Measurements from ENCODE around the gene IKZF5. TPM values are rescaled to one million over a fixed set of nuclear protein-coding genes. Genes with fewer than 3 reads are reported as not detected.

The IKZF5 gene
- total and polyA plus RNA-seq, 2 donors (not counting 1 experiment from before 2014, with no cell fraction given): 15.8 to 24.6 TPM

DNA sequence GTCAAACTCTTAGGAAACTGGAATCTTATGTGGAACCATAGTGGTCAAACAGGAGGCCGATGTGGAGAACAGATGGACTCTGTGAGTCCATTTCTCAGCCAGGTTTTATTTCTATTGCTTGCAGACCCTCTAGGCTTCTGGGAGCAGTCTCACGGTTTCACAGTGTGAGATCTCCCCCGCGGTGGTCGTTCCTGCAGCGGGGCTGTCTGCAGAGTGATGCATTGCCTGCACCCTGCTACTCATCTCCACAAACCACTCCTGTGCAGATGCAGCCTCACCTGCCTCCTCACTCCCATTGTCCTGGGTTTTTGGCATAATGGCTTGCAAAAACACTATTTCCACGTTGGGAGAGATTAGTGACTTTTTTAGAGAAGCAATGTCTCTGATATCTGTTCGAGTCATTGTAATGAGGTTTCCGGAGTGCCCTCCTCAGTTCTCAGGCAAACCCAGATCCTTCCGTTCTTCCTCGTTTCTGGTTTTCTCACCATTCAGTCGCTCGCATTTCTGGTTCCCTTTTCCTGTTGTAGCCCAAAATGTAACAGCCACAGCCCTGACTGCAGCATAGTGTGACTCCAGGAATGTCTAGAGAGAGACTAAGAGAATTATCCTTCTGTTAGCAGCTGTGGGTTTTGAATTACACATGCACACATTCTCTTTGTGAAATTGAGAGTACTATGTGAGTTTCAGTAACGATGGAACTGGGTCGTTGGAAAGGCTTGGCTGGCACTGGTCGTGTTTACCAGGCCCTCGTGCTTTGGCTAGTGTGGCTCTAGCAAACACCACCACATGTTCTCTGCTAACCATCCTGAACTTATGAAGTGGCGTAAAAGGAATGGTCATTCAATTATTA is 30.4 kb upstream of the IKZF5 start:
- H3K4me3 ChIP-seq (ENCODE audit: control extremely low read depth in 1 of 5, extremely low read depth in 1 of 5, insufficient read depth in 1 of 5, low read depth in 2 of 5, low read length in 4 of 5): no peak overlapping the region
- H2AFZ ChIP-seq (ENCODE audit: insufficient read depth, low read depth, low read length, poor library complexity, severe bottlenecking): no peak overlapping the region
- no peak overlapping the region for H3K27ac ChIP-seq (ENCODE audit: low read length in 2 of 2)
- Mint-ChIP-seq H3K4me1 (peaks cover 3% of the 10 kb centered on the region), H3K4me3 (no peak overlapping the region), H3K27ac (no peak overlapping the region), H3K9me3 (ENCODE audit: insufficient read depth) (no peaks in the 10 kb centered on the region), H3K27me3 (no peaks in the 10 kb centered on the region)
- H3K79me2 ChIP-seq (ENCODE audit: control insufficient read depth, insufficient read depth, low read length): no peaks in the 10 kb centered on the region
- peaks cover 0 to 13% of the 10 kb centered on the region in 2 experiments for H3K36me3 ChIP-seq (replicated peaks in 1 of 2; ENCODE audit: control extremely low read depth in 1 of 2, control insufficient read depth in 1 of 2, extremely low read depth in 1 of 2, insufficient read depth in 2 of 2, low read length in 1 of 2)
- POLR2A ChIA-PET: no interaction called here
- no peaks in the 10 kb centered on the region for H4K20me1 ChIP-seq (ENCODE audit: control insufficient read depth, insufficient read depth, low read length, poor library complexity, severe bottlenecking)
- intact Hi-C loops (cut with micrococcal nuclease): no loop called here
- no peak overlapping the region for H3K9ac ChIP-seq (ENCODE audit: low read length)
- CTCF ChIA-PET: interaction anchor here (1.5 kb wide), 1 partner anchor 523 kb away, joined by 3 read pairs; no protein-coding TSS in a partner anchor
- DNase-seq (no peak), ATAC-seq (ENCODE audit: low read depth) (no peak)
- TF ChIP-seq, protein P1, sequence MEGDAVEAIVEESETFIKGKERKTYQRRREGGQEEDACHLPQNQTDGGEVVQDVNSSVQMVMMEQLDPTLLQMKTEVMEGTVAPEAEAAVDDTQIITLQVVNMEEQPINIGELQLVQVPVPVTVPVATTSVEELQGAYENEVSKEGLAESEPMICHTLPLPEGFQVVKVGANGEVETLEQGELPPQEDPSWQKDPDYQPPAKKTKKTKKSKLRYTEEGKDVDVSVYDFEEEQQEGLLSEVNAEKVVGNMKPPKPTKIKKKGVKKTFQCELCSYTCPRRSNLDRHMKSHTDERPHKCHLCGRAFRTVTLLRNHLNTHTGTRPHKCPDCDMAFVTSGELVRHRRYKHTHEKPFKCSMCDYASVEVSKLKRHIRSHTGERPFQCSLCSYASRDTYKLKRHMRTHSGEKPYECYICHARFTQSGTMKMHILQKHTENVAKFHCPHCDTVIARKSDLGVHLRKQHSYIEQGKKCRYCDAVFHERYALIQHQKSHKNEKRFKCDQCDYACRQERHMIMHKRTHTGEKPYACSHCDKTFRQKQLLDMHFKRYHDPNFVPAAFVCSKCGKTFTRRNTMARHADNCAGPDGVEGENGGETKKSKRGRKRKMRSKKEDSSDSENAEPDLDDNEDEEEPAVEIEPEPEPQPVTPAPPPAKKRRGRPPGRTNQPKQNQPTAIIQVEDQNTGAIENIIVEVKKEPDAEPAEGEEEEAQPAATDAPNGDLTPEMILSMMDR (IDR thresholded peaks at IDR 0.05): no peak
- TF ChIP-seq EZH2 (IDR thresholded peaks at IDR 0.05; ENCODE audit: borderline replicate concordance, insufficient read depth, low read depth, low read length, poor library complexity, severe bottlenecking): no peak
- no peaks in the 10 kb centered on the region for H3K27me3 ChIP-seq (replicated peaks in 1 of 4; ENCODE audit: control extremely low read depth in 1 of 4, control insufficient read depth in 3 of 4, insufficient read depth in 4 of 4, low read length in 3 of 4)
- H3K4me2 ChIP-seq (replicated peaks; ENCODE audit: low read depth, low read length, poor library complexity, severe bottlenecking): no peak overlapping the region
- no peaks in the 10 kb centered on the region for H3K9me3 ChIP-seq (ENCODE audit: control extremely low read depth in 1 of 3, control insufficient read depth in 2 of 3, insufficient read depth in 1 of 3, low read length in 2 of 3)
- no peaks in the 10 kb centered on the region for H3K4me1 ChIP-seq (ENCODE audit: control insufficient read depth in 2 of 2, insufficient read depth in 2 of 2, low read length in 2 of 2)
- WGBS (ENCODE audit: insufficient coverage): 60% methylated on average over 9 of the region's 18 CpGs

DNA sequence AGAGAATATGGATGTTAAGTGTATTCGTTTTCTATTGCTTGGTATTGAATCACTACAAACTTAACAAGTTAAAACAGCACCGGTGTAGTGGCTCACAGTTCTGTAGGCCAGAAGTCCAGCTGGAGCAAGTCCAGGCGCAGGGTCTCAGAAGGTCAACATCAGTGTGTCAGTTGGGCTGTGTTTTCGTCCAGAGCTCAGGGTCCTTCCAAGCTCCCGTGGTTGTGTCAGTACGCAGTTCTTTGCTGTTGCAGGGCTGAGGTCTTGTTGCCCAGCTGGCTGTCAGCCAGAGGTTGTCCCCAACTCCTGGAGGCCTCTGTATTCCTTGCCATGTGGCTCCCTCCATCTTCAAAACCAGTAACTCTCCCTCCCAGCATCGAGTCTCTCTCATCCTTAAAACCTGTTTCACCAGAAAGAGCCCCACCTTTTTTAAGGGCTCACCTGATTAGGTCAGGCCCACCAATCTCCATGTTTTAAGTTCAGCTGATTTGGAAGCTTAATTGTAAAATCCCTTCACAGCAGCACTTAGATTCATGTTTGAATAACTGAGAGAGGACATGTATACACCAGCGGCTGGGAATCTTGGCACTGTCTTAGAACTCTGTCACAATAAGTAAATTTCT is 27.0 kb upstream of the IKZF5 start:
- no peaks in the 10 kb centered on the region for H3K27me3 ChIP-seq (replicated peaks in 1 of 4; ENCODE audit: control extremely low read depth in 1 of 4, control insufficient read depth in 3 of 4, insufficient read depth in 4 of 4, low read length in 3 of 4)
- H3K9ac ChIP-seq (ENCODE audit: low read length): no peak overlapping the region
- H3K9me3 ChIP-seq (ENCODE audit: control extremely low read depth in 1 of 3, control insufficient read depth in 2 of 3, insufficient read depth in 1 of 3, low read length in 2 of 3): no peaks in the 10 kb centered on the region
- H3K9me3 Mint-ChIP-seq (ENCODE audit: insufficient read depth): no peaks in the 10 kb centered on the region
- no peaks in the 10 kb centered on the region for H3K4me1 ChIP-seq (ENCODE audit: control insufficient read depth in 2 of 2, insufficient read depth in 2 of 2, low read length in 2 of 2)
- H3K27ac ChIP-seq (ENCODE audit: low read length in 2 of 2): no peak overlapping the region
- no peaks in the 10 kb centered on the region for H4K20me1 ChIP-seq (ENCODE audit: control insufficient read depth, insufficient read depth, low read length, poor library complexity, severe bottlenecking)
- 88% methylated on average over 6 of the region's 8 CpGs for WGBS (ENCODE audit: insufficient coverage)
- H3K27me3 Mint-ChIP-seq: no peaks in the 10 kb centered on the region
- intact Hi-C loops (cut with micrococcal nuclease): no loop called here
- H3K4me2 ChIP-seq (replicated peaks; ENCODE audit: low read depth, low read length, poor library complexity, severe bottlenecking): no peak overlapping the region
- H3K4me3 ChIP-seq (ENCODE audit: control extremely low read depth in 1 of 5, extremely low read depth in 1 of 5, insufficient read depth in 1 of 5, low read depth in 2 of 5, low read length in 4 of 5): no peak overlapping the region
- DNase-seq (no peak), ATAC-seq (ENCODE audit: low read depth) (no peak)
- H3K79me2 ChIP-seq (ENCODE audit: control insufficient read depth, insufficient read depth, low read length): no peaks in the 10 kb centered on the region
- ChIA-PET CTCF (no interaction called here), POLR2A (no interaction called here)
- H3K36me3 ChIP-seq (replicated peaks in 1 of 2; ENCODE audit: control extremely low read depth in 1 of 2, control insufficient read depth in 1 of 2, extremely low read depth in 1 of 2, insufficient read depth in 2 of 2, low read length in 1 of 2): peaks cover 0 to 13% of the 10 kb centered on the region in 2 experiments
- H3K4me1 Mint-ChIP-seq: no peaks in the 10 kb centered on the region
- TF ChIP-seq, protein P1 (IDR thresholded peaks at IDR 0.05): no peak
- no peak for TF ChIP-seq EZH2 (IDR thresholded peaks at IDR 0.05; ENCODE audit: borderline replicate concordance, insufficient read depth, low read depth, low read length, poor library complexity, severe bottlenecking)
- H3K27ac Mint-ChIP-seq: no peak overlapping the region
- no peak overlapping the region for H3K4me3 Mint-ChIP-seq
- no peak overlapping the region for H2AFZ ChIP-seq (ENCODE audit: insufficient read depth, low read depth, low read length, poor library complexity, severe bottlenecking)

All from B cell (primary cell).